Glutamatergic neuron (in vitro differentiated cells): ENCODE measurements around the gene NOVA2. TPM values are rescaled to one million over a fixed set of nuclear protein-coding genes. Genes with fewer than 3 reads are reported as not detected.

Experiments
- DNase-seq: peaks from one replicate; pipeline ENCODE4 v3.0.0; 2022
- H3K27ac Mint-ChIP-seq: one replicate; pipeline ENCODE4 v1.8.0; 2020; ENCODE audit warnings: mild to moderate bottlenecking, mixed read lengths, inconsistent platforms; ENCODE audit not compliant: unreplicated experiment
- H3K27me3 Mint-ChIP-seq: one replicate; pipeline ENCODE4 v1.8.0; 2020; ENCODE audit warnings: mild to moderate bottlenecking, moderate library complexity, mixed read lengths, inconsistent platforms; ENCODE audit not compliant: unreplicated experiment
- H3K36me3 Mint-ChIP-seq: one replicate; pipeline ENCODE4 v1.8.0; 2020; ENCODE audit warnings: mild to moderate bottlenecking, mixed read lengths, inconsistent platforms; ENCODE audit not compliant: unreplicated experiment
- H3K4me1 Mint-ChIP-seq: one replicate; pipeline ENCODE4 v1.8.0; 2020; ENCODE audit warnings: mild to moderate bottlenecking, low read depth, mixed read lengths, inconsistent platforms; ENCODE audit not compliant: unreplicated experiment
- H3K4me3 Mint-ChIP-seq: one replicate; pipeline ENCODE4 v1.8.0; 2020; ENCODE audit warnings: mild to moderate bottlenecking, mixed read lengths, inconsistent platforms; ENCODE audit not compliant: unreplicated experiment
- H3K9me3 Mint-ChIP-seq: one replicate; pipeline ENCODE4 v1.8.0; 2020; ENCODE audit warnings: mild to moderate bottlenecking, moderate library complexity, mixed read lengths, inconsistent platforms; ENCODE audit not compliant: unreplicated experiment
- CTCF ChIP-seq: fragments of 200-600 bp; sonication (generic); IDR thresholded peaks from one replicate; pipeline ENCODE4 v1.5.0; 2021; ENCODE audit not compliant: partially characterized antibody, unreplicated experiment
- microRNA-seq: library from miRNA; unstranded; fragments of <30 nt; microRNA quantifications from one replicate; pipeline ENCODE4, GENCODE V29; 2020; ENCODE audit not compliant: unreplicated experiment
- total RNA-seq: library from RNA; stranded (reverse); fragmentation: NEBNext Ultra II Directional; extraction: Animal tissue kit (Norgen Biotek cat#: 25700); gene quantifications from one replicate; pipeline ENCODE4 v1.2.1, GENCODE V29; 2021; ENCODE audit not compliant: unreplicated experiment

NOVA2 gene
- total RNA-seq, 1 donor from 2014 or later, result 163 TPM

- no peak for TF ChIP-seq CTCF
- peak; percentile 52 for DNase-seq
- Mint-ChIP-seq H3K27me3 (peaks cover 10% of the 10 kb centered on the region), H3K27ac (no peak overlapping the region), H3K36me3 (no peaks in the 10 kb centered on the region), H3K4me1 (peaks cover 9% of the 10 kb centered on the region), H3K9me3 (peaks cover 9% of the 10 kb centered on the region), H3K4me3 (peak overlapping the region; percentile 63)
Observed at GRCh38 chr19:45884682-45885555, 88.7 kb downstream of the NOVA2 start.

- peaks cover 7% of the 10 kb centered on the region for H3K27me3 Mint-ChIP-seq
- H3K36me3 Mint-ChIP-seq, result no peaks in the 10 kb centered on the region
- no peak for TF ChIP-seq CTCF
- DNase-seq, result no peak
- no peak overlapping the region for H3K27ac Mint-ChIP-seq
- H3K9me3 Mint-ChIP-seq, result peaks cover 9% of the 10 kb centered on the region
- H3K4me1 Mint-ChIP-seq, result peaks cover 9% of the 10 kb centered on the region
- no peak overlapping the region for H3K4me3 Mint-ChIP-seq
Observed at GRCh38 chr19:45883881-45884681, 89.6 kb downstream of the NOVA2 start.

Small RNA genes within 50 kb of the gene (microRNA-seq; reads per million reads assigned to microRNA genes)
- 2,141 reads per million, percentile 93 among the genes with 10 or more reads in this experiment for gene MIR769

Other genes with a start within 250 kb of the NOVA2 start
- gene FBXO46, start 243.0 kb downstream of the NOVA2 start, total RNA-seq, result 20.4 TPM
- not detected for gene MEIOSIN, start 240.4 kb downstream of the NOVA2 start, total RNA-seq
- gene SIX5, start 204.6 kb downstream of the NOVA2 start, total RNA-seq, result 2.0 TPM
- 107 TPM for gene DMPK, start 191.4 kb downstream of the NOVA2 start, total RNA-seq
- gene DMWD, start 181.0 kb downstream of the NOVA2 start, total RNA-seq, result 123 TPM
- gene RSPH6A, start 158.6 kb downstream of the NOVA2 start, total RNA-seq, result 0.61 TPM
- 78.1 TPM for gene SYMPK, start 110.7 kb downstream of the NOVA2 start, total RNA-seq
- 1.0 TPM for gene FOXA3, start 109.5 kb downstream of the NOVA2 start, total RNA-seq
- 19.2 TPM for gene IRF2BP1, start 87.7 kb downstream of the NOVA2 start, total RNA-seq
- gene MYPOP, start 71.3 kb downstream of the NOVA2 start, total RNA-seq, result 7.1 TPM
- gene NANOS2, start 59.1 kb downstream of the NOVA2 start, total RNA-seq, result not detected
- gene CCDC61, start 21.6 kb upstream of the NOVA2 start, total RNA-seq, result 33.5 TPM
- not detected for gene PGLYRP1, start 49.2 kb upstream of the NOVA2 start, total RNA-seq
- 0.20 TPM for gene IGFL4, start 67.1 kb upstream of the NOVA2 start, total RNA-seq
- gene IGFL3, start 150.8 kb upstream of the NOVA2 start, total RNA-seq, result not detected
- gene IGFL2, start 174.4 kb upstream of the NOVA2 start, total RNA-seq, result not detected